MM.1S (cell line): Measurements from ENCODE around the gene MRPS15.

Source experiments
- EZH2 ChIP-seq: fragments of 300-600 bp; sonication (generic); optimal IDR thresholded peaks from 2 replicates; pipeline ENCODE3; 2017; ENCODE audit warnings: low read depth, mild to moderate bottlenecking, antibody characterized with exemption, low read length, mixed read lengths
- TF ChIP-seq, protein P1 (sequence below): fragments of 300-600 bp; sonication (generic); IDR thresholded peaks from 2 replicates; pipeline ENCODE4 v1.5.1; 2016; ENCODE audit warnings: antibody characterized with exemption, low read length, mixed read lengths

DNA sequence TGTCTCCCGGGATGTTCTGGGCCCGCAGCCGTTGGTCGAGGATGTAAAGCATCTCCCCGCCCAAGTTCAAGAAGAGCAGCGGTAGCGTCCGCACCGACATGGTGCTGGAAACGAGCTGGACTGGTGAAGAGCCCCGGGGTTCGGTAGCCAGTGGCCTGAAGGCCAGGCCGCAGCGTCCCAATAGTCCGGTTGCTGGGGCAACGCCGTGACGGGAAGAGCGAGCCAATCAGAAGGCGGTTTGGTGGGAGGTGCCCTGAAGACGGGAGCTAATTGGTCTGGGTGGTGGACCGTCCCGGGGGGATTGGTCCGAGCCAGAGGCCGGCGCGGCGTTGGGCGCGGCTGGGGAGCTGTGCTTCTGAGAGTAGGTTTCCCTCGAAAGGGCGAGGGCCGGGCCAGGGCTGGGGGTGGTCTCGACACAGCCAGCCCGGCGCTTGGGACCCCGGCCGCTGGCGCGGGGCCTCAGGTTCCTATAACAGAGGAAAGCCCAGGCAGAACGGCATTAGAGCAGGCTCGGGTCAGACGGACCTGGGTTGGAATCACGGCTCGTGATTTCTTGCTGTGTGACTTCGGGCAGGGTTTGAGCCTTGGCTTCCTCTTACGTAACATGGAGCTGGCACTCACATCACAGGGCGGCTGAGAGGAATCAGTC, 13.8 kb downstream of the MRPS15 start, which contains the start of gene OSCP1:
- TF ChIP-seq, protein P1, sequence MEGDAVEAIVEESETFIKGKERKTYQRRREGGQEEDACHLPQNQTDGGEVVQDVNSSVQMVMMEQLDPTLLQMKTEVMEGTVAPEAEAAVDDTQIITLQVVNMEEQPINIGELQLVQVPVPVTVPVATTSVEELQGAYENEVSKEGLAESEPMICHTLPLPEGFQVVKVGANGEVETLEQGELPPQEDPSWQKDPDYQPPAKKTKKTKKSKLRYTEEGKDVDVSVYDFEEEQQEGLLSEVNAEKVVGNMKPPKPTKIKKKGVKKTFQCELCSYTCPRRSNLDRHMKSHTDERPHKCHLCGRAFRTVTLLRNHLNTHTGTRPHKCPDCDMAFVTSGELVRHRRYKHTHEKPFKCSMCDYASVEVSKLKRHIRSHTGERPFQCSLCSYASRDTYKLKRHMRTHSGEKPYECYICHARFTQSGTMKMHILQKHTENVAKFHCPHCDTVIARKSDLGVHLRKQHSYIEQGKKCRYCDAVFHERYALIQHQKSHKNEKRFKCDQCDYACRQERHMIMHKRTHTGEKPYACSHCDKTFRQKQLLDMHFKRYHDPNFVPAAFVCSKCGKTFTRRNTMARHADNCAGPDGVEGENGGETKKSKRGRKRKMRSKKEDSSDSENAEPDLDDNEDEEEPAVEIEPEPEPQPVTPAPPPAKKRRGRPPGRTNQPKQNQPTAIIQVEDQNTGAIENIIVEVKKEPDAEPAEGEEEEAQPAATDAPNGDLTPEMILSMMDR = no peak
- TF ChIP-seq EZH2 = no peak
